Measurements from ENCODE around the gene CALHM3.

CALHM3 gene

DNA sequence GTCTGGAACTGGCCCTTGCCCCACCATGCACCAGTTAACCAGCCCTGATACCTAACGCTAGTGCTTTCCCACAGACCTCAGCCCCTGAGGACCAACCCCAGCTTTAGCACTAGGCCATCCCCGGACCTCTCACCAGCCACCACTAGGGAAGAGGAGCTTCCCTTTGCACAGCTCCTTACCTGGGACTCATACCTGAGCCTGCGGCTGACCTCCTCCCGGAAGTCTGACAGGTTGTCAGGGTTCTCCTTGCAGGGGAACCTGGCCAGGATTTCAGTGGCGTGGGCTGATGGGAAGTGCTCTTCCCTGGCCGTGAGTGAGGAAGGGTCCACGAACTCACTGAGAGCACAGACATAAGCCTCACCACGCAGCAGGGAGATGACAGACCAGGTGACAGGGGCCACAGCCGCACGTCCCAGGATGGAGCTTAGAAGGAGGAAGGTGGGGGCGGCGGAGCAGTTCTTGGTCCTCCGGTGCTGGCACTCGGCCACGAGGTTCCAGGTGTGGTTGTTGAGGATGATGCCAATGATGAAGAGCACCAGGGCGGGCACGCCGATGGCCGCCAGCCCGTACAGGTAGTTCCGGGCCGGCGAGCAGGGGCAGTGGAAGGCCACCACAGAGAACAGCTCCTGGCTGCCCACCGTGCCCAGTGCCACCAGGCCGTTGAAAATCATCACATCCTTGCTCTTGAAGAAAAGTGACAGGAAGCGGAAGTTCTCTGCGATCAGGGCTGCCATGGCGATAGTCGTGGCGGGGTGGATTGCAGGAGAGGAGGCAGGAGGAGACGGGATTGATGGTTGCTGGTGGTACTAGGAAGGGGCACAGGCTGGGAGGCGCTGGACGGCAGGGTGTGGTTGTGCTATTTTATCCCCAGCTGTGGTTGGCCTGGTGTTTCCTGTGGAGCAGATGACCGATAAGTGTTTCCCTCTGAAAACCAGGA, 29.6 kb downstream of the CALHM3 start:
- no peak for ATAC-seq
- TF ChIP-seq ZNF70 (CRISPR knock-in tag; IDR thresholded peaks at IDR 0.05) (no peak), ZFP30 (CRISPR knock-in tag; IDR thresholded peaks at IDR 0.05) (no peak), BACH2 (CRISPR knock-in tag; IDR thresholded peaks at IDR 0.05; ENCODE audit: borderline replicate concordance) (no peak), RARB (CRISPR knock-in tag; IDR thresholded peaks at IDR 0.05) (no peak), ISL1 (CRISPR knock-in tag; IDR thresholded peaks at IDR 0.05) (no peak), ZFP3 (CRISPR knock-in tag; IDR thresholded peaks at IDR 0.05) (no peak), OSR1 (CRISPR knock-in tag; IDR thresholded peaks at IDR 0.05) (no peak), TCF4 (CRISPR knock-in tag; IDR thresholded peaks at IDR 0.05; ENCODE audit: borderline replicate concordance) (no peak), ZC3H10 (CRISPR knock-in tag; IDR thresholded peaks at IDR 0.05) (no peak), ZNF8 (CRISPR knock-in tag; IDR thresholded peaks at IDR 0.05) (no peak), GLIS3 (CRISPR knock-in tag; IDR thresholded peaks at IDR 0.05) (no peak), TOX (CRISPR knock-in tag; IDR thresholded peaks at IDR 0.05; ENCODE audit: borderline replicate concordance) (no peak), PPARA (CRISPR knock-in tag; IDR thresholded peaks at IDR 0.05; ENCODE audit: borderline replicate concordance) (no peak)
- TF ChIP-seq, protein P1, sequence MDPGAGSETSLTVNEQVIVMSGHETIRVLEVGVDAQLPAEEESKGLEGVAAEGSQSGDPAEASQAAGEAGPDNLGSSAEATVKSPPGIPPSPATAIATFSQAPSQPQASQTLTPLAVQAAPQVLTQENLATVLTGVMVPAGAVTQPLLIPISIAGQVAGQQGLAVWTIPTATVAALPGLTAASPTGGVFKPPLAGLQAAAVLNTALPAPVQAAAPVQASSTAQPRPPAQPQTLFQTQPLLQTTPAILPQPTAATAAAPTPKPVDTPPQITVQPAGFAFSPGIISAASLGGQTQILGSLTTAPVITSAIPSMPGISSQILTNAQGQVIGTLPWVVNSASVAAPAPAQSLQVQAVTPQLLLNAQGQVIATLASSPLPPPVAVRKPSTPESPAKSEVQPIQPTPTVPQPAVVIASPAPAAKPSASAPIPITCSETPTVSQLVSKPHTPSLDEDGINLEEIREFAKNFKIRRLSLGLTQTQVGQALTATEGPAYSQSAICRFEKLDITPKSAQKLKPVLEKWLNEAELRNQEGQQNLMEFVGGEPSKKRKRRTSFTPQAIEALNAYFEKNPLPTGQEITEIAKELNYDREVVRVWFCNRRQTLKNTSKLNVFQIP (CRISPR knock-in tag; IDR thresholded peaks at IDR 0.05; ENCODE audit: borderline replicate concordance, low read depth) = no peak
- TF ChIP-seq, protein P2, sequence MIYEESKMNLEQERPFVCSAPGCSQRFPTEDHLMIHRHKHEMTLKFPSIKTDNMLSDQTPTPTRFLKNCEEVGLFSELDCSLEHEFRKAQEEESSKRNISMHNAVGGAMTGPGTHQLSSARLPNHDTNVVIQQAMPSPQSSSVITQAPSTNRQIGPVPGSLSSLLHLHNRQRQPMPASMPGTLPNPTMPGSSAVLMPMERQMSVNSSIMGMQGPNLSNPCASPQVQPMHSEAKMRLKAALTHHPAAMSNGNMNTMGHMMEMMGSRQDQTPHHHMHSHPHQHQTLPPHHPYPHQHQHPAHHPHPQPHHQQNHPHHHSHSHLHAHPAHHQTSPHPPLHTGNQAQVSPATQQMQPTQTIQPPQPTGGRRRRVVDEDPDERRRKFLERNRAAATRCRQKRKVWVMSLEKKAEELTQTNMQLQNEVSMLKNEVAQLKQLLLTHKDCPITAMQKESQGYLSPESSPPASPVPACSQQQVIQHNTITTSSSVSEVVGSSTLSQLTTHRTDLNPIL (CRISPR knock-in tag; IDR thresholded peaks at IDR 0.05; ENCODE audit: low read depth) = no peak
- TF ChIP-seq, protein P3, sequence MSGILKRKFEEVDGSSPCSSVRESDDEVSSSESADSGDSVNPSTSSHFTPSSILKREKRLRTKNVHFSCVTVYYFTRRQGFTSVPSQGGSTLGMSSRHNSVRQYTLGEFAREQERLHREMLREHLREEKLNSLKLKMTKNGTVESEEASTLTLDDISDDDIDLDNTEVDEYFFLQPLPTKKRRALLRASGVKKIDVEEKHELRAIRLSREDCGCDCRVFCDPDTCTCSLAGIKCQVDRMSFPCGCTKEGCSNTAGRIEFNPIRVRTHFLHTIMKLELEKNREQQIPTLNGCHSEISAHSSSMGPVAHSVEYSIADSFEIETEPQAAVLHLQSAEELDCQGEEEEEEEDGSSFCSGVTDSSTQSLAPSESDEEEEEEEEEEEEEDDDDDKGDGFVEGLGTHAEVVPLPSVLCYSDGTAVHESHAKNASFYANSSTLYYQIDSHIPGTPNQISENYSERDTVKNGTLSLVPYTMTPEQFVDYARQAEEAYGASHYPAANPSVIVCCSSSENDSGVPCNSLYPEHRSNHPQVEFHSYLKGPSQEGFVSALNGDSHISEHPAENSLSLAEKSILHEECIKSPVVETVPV (CRISPR knock-in tag; IDR thresholded peaks at IDR 0.05) = no peak
- TF ChIP-seq, protein P4, sequence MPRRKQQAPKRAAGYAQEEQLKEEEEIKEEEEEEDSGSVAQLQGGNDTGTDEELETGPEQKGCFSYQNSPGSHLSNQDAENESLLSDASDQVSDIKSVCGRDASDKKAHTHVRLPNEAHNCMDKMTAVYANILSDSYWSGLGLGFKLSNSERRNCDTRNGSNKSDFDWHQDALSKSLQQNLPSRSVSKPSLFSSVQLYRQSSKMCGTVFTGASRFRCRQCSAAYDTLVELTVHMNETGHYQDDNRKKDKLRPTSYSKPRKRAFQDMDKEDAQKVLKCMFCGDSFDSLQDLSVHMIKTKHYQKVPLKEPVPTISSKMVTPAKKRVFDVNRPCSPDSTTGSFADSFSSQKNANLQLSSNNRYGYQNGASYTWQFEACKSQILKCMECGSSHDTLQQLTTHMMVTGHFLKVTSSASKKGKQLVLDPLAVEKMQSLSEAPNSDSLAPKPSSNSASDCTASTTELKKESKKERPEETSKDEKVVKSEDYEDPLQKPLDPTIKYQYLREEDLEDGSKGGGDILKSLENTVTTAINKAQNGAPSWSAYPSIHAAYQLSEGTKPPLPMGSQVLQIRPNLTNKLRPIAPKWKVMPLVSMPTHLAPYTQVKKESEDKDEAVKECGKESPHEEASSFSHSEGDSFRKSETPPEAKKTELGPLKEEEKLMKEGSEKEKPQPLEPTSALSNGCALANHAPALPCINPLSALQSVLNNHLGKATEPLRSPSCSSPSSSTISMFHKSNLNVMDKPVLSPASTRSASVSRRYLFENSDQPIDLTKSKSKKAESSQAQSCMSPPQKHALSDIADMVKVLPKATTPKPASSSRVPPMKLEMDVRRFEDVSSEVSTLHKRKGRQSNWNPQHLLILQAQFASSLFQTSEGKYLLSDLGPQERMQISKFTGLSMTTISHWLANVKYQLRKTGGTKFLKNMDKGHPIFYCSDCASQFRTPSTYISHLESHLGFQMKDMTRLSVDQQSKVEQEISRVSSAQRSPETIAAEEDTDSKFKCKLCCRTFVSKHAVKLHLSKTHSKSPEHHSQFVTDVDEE (CRISPR knock-in tag; IDR thresholded peaks at IDR 0.05) = no peak

DNA sequence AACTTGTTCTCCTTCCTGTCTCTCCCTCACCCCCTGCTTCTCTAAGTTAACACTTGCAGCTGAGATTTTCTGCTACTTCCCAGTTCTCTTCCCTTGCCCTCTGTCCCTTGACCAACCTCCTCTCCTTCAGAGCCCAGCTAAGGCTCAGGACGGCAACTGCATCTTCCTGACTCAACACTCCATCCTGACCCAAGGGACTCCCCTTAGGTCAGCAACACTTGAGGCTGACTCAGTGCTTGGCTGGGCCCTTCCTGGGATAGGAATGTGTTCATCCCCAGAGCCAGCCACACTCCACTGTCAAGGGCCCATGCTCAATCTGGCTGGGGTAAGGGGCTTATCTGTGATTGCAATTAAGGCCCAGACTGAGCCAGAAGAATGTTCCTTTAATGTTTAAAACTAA, 30.3 kb downstream of the CALHM3 start:
- TF ChIP-seq RARB (CRISPR knock-in tag; IDR thresholded peaks at IDR 0.05) (no peak), ZNF565 (CRISPR knock-in tag; conservative IDR thresholded peaks at IDR 0.05; ENCODE audit: low read depth) (no peak)
- ATAC-seq = 0 out of 3 replicates have a peak, but pooled peaks have one; percentile 6

DNA sequence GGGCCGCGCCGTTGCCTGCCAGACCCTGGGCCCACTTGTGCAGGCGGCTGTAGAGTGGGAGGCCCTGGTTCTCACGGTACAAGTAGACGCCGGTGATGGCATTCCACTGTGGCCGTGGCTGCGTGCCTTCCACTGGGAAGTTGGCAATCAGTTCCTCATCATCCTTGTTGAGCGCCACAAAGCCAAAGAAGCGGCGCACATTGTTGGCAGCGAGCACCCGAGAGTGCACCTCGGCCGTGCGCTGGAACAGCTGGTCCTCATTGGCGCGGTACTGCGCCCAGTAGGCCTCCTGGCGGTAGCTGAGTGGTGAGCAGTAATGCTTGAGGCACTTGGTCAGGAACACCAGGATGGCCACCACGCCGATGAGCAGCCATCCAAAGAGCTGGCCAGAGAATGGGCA, 31.9 kb downstream of the CALHM3 start:
- no peak for ATAC-seq
- TF ChIP-seq TOX (CRISPR knock-in tag; IDR thresholded peaks at IDR 0.05; ENCODE audit: borderline replicate concordance) = no peak
- no peak for TF ChIP-seq GLIS3 (CRISPR knock-in tag; IDR thresholded peaks at IDR 0.05)
- TF ChIP-seq PPARA (CRISPR knock-in tag; IDR thresholded peaks at IDR 0.05; ENCODE audit: borderline replicate concordance) = no peak
- TF ChIP-seq CSDC2 (CRISPR knock-in tag; IDR thresholded peaks at IDR 0.05) = no peak
- TF ChIP-seq SNAI2 (CRISPR knock-in tag; IDR thresholded peaks at IDR 0.05) = no peak
